Measurements from ENCODE around the gene RETREG3.

RETREG3 gene

GRCh38 chr17:42608305-42609181 lies 631 bp downstream of the RETREG3 start:
- H3K36me3 ChIP-seq (ENCODE audit: low read depth), result peaks cover 31% of the 10 kb centered on the region
- no peak for TF ChIP-seq CTCF (IDR thresholded peaks at IDR 0.05; ENCODE audit: poor library complexity, severe bottlenecking)
- H3K27me3 ChIP-seq (ENCODE audit: insufficient read depth, poor library complexity, severe bottlenecking), result no peaks in the 10 kb centered on the region
- peak overlapping the region; percentile 77 for H3K27ac ChIP-seq (ENCODE audit: poor library complexity, severe bottlenecking)
- no peak for DNase-seq (ENCODE audit: low spot score)
- peaks cover 3% of the 10 kb centered on the region for H3K4me1 ChIP-seq (ENCODE audit: insufficient read depth, poor library complexity, severe bottlenecking)
- H3K9me3 ChIP-seq (ENCODE audit: severe bottlenecking), result no peaks in the 10 kb centered on the region
- ATAC-seq (ENCODE audit: low read depth), result peak; percentile 67
- H3K4me3 ChIP-seq (ENCODE audit: severe bottlenecking), result peak overlapping the region; percentile 61

GRCh38 chr17:42607769-42608168 lies 1.4 kb downstream of the RETREG3 start:
- ATAC-seq (ENCODE audit: low read depth) (no peak), DNase-seq (ENCODE audit: low spot score) (no peak)
- H3K4me1 ChIP-seq (ENCODE audit: insufficient read depth, poor library complexity, severe bottlenecking), result peaks cover 3% of the 10 kb centered on the region
- no peak overlapping the region for H3K27ac ChIP-seq (ENCODE audit: poor library complexity, severe bottlenecking)
- peaks cover 28% of the 10 kb centered on the region for H3K36me3 ChIP-seq (ENCODE audit: low read depth)
- no peak for TF ChIP-seq CTCF (IDR thresholded peaks at IDR 0.05; ENCODE audit: poor library complexity, severe bottlenecking)
- H3K9me3 ChIP-seq (ENCODE audit: severe bottlenecking), result no peaks in the 10 kb centered on the region
- no peaks in the 10 kb centered on the region for H3K27me3 ChIP-seq (ENCODE audit: insufficient read depth, poor library complexity, severe bottlenecking)
- peak overlapping the region; percentile 61 for H3K4me3 ChIP-seq (ENCODE audit: severe bottlenecking)

GRCh38 chr17:42603318-42603717 lies 5.9 kb downstream of the RETREG3 start:
- Histone ChIP-seq H3K36me3 (ENCODE audit: low read depth) (peaks cover 6% of the 10 kb centered on the region; the same call in 1 of the 2 replicates), H3K27ac (ENCODE audit: poor library complexity, severe bottlenecking) (no peak overlapping the region), H3K9me3 (ENCODE audit: severe bottlenecking) (no peaks in the 10 kb centered on the region), H3K4me1 (ENCODE audit: insufficient read depth, poor library complexity, severe bottlenecking) (peaks cover 3% of the 10 kb centered on the region), H3K4me3 (ENCODE audit: severe bottlenecking) (no peak overlapping the region), H3K27me3 (ENCODE audit: insufficient read depth, poor library complexity, severe bottlenecking) (no peaks in the 10 kb centered on the region)
- ATAC-seq (ENCODE audit: low read depth), result no peak
- TF ChIP-seq CTCF (IDR thresholded peaks at IDR 0.05; ENCODE audit: poor library complexity, severe bottlenecking), result no peak
- DNase-seq (ENCODE audit: low spot score), result no peak

- H3K9me3 ChIP-seq (ENCODE audit: severe bottlenecking), result no peaks in the 10 kb centered on the region
- no peak for ATAC-seq (ENCODE audit: low read depth)
- no peak for TF ChIP-seq CTCF (IDR thresholded peaks at IDR 0.05; ENCODE audit: poor library complexity, severe bottlenecking)
- no peak overlapping the region for H3K27ac ChIP-seq (ENCODE audit: poor library complexity, severe bottlenecking)
- no peaks in the 10 kb centered on the region for H3K27me3 ChIP-seq (ENCODE audit: insufficient read depth, poor library complexity, severe bottlenecking)
- DNase-seq (ENCODE audit: low spot score), result no peak
- H3K4me3 ChIP-seq (ENCODE audit: severe bottlenecking), result no peak overlapping the region
- H3K36me3 ChIP-seq (ENCODE audit: low read depth), result peaks cover 10% of the 10 kb centered on the region; the same call in 1 of the 2 replicates
- no peaks in the 10 kb centered on the region for H3K4me1 ChIP-seq (ENCODE audit: insufficient read depth, poor library complexity, severe bottlenecking)
Measured at GRCh38 chr17:42598905-42599304, 10.3 kb downstream of the RETREG3 start.

GRCh38 chr17:42596386-42596785 lies 12.8 kb downstream of the RETREG3 start:
- H3K36me3 ChIP-seq (ENCODE audit: low read depth), result peaks cover 15% of the 10 kb centered on the region
- H3K27me3 ChIP-seq (ENCODE audit: insufficient read depth, poor library complexity, severe bottlenecking), result no peaks in the 10 kb centered on the region
- H3K4me3 ChIP-seq (ENCODE audit: severe bottlenecking), result no peak overlapping the region
- DNase-seq (ENCODE audit: low spot score) (no peak), ATAC-seq (ENCODE audit: low read depth) (no peak)
- H3K27ac ChIP-seq (ENCODE audit: poor library complexity, severe bottlenecking), result no peak overlapping the region
- TF ChIP-seq CTCF (IDR thresholded peaks at IDR 0.05; ENCODE audit: poor library complexity, severe bottlenecking), result no peak
- H3K9me3 ChIP-seq (ENCODE audit: severe bottlenecking), result no peaks in the 10 kb centered on the region
- peaks cover 8% of the 10 kb centered on the region for H3K4me1 ChIP-seq (ENCODE audit: insufficient read depth, poor library complexity, severe bottlenecking)
